Muscle of leg (tissue), 16 donors: ENCODE results near the gene DYNLT5. TPM values are rescaled to one million over a fixed set of nuclear protein-coding genes. Genes with fewer than 3 reads are reported as not detected.
"Not testable (repeated sequence)": the region's sequence is repeated elsewhere in the genome, so short reads cannot be mapped to it uniquely, and the experiment has no call there.

Experiments
- DNase-seq: peaks from one replicate; pipeline ENCODE4 v3.0.0; 2013
- H3K27ac ChIP-seq: one replicate; pipeline ENCODE4 v1.5.1; 2013; ENCODE audit warnings: mild to moderate bottlenecking, low read length, control low read depth
- H3K27me3 ChIP-seq: one replicate; pipeline ENCODE4 v1.6.1; 2013; ENCODE audit warnings: low read length; ENCODE audit not compliant: control insufficient read depth, insufficient read depth
- H3K36me3 ChIP-seq: one replicate; pipeline ENCODE4 v1.6.1; 2013; ENCODE audit warnings: low read length; ENCODE audit not compliant: control insufficient read depth, insufficient read depth
- H3K4me1 ChIP-seq: one replicate; pipeline ENCODE4 v1.6.1; 2013; ENCODE audit warnings: low read length; ENCODE audit not compliant: control insufficient read depth, insufficient read depth
- H3K4me3 ChIP-seq: one replicate; pipeline ENCODE4 v1.5.1; 2013; ENCODE audit warnings: low read length, control low read depth
- H3K9me3 ChIP-seq: replicated peaks from 2 replicates; pipeline ENCODE4 v1.6.1; 2013; ENCODE audit warnings: low read depth, low read length; ENCODE audit not compliant: control insufficient read depth
- WGBS: methylation state at CpG from one replicate; pipeline ENCODE4 v1.1.5; 2013; ENCODE audit warnings: missing lambda C conversion rate; ENCODE audit not compliant: insufficient coverage; 5-methylcytosine and 5-hydroxymethylcytosine counted together
- long read RNA-seq, 11 donors: transcript quantifications; one replicate each; lab custom pipeline, GENCODE V29; 2026
- polyA plus RNA-seq, 8 donors: library from polyadenylated mRNA; unstranded; fragments of 120-200 nt; gene quantifications; one replicate each; pipeline versions ENCODE4 v1.2.1 to v1.2.3, GENCODE V29; 2013; ENCODE audit warnings: inconsistent platforms in 1 of 8, low replicate concordance in 1 of 8; ENCODE audit not compliant: insufficient read length in 8 of 8, insufficient read depth in 1 of 8
- total RNA-seq: library from RNA; stranded (reverse); fragments of 120-200 nt; gene quantifications from one replicate; pipeline ENCODE4 v1.2.4, GENCODE V29; 2013

The DYNLT5 gene, protein sequence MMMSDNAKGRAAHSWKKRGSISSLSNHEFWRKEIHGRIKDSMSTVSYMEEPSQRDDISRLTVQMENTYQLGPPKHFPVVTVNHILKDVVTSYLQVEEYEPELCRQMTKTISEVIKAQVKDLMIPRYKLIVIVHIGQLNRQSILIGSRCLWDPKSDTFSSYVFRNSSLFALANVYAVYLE
- total RNA-seq (4.0 TPM), polyA plus RNA-seq (1 to 10 TPM; 2.0 to 6.5 (median 3.7) TPM)
- long read RNA-seq, donor 1: 0 reads
- long read RNA-seq, donor 2: 0 reads
- long read RNA-seq, donor 3, partial matches to known transcripts: 0 of 2 reads
- long read RNA-seq, donor 3, other reads (novel, unspliced or antisense): 0 of 2 reads
- long read RNA-seq, donor 4, partial matches to known transcripts: 0 of 1 reads
- long read RNA-seq, donor 4, other reads (novel, unspliced or antisense): 0 of 1 reads
- long read RNA-seq, donor 5, partial matches to known transcripts: 0 of 2 reads
- long read RNA-seq, donor 5, other reads (novel, unspliced or antisense): 0 of 2 reads
- long read RNA-seq, donor 6, partial matches to known transcripts: 0 of 1 reads
- long read RNA-seq, donor 6, other reads (novel, unspliced or antisense): 0 of 1 reads
- long read RNA-seq, donor 7, partial matches to known transcripts: 0 of 1 reads
- long read RNA-seq, donor 7, other reads (novel, unspliced or antisense): 0 of 1 reads
- long read RNA-seq, donor 8, partial matches to known transcripts: 0 of 1 reads
- long read RNA-seq, donor 8, other reads (novel, unspliced or antisense): 0 of 1 reads
- long read RNA-seq, donor 9, partial matches to known transcripts: 0 of 1 reads
- long read RNA-seq, donor 9, other reads (novel, unspliced or antisense): 0 of 1 reads
- long read RNA-seq, donor 10, partial matches to known transcripts: 0 of 2 reads
- long read RNA-seq, donor 10, other reads (novel, unspliced or antisense): 0 of 2 reads
- long read RNA-seq, donor 11, partial matches to known transcripts: 0 of 1 reads
- long read RNA-seq, donor 11, other reads (novel, unspliced or antisense): 0 of 1 reads

DNA sequence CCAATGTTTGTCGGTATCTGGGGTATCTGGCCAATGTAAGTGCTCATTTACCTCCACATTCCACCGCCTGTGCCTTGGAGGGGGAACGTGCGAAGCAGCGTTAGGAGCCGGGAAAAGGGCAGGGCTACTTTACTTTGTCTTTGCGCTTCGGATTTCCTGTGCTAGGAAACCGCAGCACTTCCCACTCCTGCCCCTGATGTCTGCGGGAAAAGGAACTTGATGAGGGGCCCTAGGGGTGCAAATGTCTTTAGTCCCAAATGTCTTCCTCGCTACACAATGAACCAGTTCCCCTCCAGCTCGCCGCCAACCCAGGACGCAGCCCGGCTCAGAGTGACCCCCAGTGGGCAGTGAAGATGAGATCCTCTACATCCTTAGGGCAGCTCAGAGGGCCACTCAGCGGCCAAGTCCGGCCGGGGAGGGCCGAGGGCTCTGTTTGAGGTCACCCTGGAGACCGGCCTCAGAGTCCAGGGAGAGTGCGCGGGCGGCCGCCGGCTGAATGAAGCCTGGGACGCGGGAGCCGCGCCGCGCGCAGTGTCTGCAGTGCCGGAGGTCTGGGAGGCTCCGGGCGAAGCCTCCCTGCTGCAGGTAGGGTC lies at the start of gene DYNLT5:
DYNLT5 (plus strand) TSS at position 460 of the 593 bp plus-strand sequence. CDS start 2,200 bp downstream, outside the sequence.
- Histone ChIP-seq H3K4me1 (peaks cover 17% of the 10 kb centered on the region), H3K9me3 (no peaks in the 10 kb centered on the region), H3K27me3 (peaks cover 14% of the 10 kb centered on the region), H3K4me3 (peak within 1 kb of the TSS; percentile 46), H3K27ac (peak within 1 kb of the TSS; percentile 59), H3K36me3 (no peaks in the 10 kb centered on the region)
- 1% methylated on average over 19 of the region's 35 CpGs for WGBS
- DNase-seq: peak; percentile 65

DNA sequence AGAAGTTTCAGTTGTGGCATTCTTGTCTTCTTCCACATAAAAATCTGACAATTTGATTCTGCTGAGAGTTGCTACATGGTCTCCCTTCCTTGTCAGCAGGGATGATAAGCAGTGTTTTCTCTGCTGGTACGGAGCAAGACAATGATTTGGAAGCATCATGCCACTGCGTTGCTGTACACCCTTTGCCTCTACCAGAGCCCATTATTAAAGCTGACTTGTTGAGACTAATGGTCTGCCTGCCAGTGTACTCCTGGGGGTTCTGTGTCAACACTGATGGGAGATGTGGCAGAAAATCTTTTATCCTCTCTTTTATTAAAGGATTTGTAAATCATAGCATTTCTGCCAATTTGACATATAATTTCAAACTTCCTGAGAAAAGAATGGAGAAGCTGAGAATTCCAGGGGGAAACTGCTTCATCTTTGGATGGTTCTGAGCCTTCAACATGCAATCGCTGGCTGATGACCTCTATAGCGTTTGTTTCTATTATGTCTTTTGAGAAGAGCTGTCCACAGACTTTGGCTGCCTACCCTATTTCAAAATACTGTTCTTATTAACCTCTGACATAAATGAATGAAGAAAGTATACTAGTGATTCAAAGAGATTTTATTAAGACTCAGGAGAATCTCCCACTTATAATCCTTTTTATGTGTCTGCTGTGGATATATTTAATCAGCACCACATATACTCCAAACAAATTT lies 47.9 kb upstream of the DYNLT5 start:
- Histone ChIP-seq H3K4me3 (no peak overlapping the region), H3K9me3 (no peaks in the 10 kb centered on the region), H3K36me3 (no peaks in the 10 kb centered on the region), H3K4me1 (no peaks in the 10 kb centered on the region), H3K27me3 (no peaks in the 10 kb centered on the region), H3K27ac (no peak overlapping the region)
- WGBS: no CpG with 5 or more reads among the region's 4 CpGs
- DNase-seq: peak; percentile 29

DNA sequence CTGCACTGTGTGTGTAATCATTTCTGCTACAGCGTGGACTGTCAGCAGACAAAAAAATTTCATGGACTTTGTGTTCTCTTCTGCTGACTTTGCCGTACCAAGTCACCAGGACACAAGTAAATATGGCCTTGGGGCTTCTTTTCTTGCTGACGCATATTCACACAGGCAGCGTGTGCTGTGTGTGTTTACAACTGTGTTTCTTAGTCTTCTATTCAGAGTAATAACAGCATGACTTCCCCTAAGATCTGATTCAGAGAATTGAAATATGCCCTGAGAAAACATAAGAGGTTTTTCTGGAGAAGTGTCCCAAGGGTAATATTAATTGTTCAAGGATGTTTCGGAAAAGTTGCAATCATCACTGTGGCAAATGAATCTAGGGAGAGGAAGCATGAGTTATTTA lies 47.1 kb upstream of the DYNLT5 start:
- DNase-seq: peak; percentile 26
- no peaks in the 10 kb centered on the region for H3K27me3 ChIP-seq
- no peaks in the 10 kb centered on the region for H3K36me3 ChIP-seq
- no peak overlapping the region for H3K27ac ChIP-seq
- no peak overlapping the region for H3K4me3 ChIP-seq
- no peaks in the 10 kb centered on the region for H3K9me3 ChIP-seq
- no peaks in the 10 kb centered on the region for H3K4me1 ChIP-seq
- WGBS: 39% methylated on average over 2 of the region's 5 CpGs

DNA sequence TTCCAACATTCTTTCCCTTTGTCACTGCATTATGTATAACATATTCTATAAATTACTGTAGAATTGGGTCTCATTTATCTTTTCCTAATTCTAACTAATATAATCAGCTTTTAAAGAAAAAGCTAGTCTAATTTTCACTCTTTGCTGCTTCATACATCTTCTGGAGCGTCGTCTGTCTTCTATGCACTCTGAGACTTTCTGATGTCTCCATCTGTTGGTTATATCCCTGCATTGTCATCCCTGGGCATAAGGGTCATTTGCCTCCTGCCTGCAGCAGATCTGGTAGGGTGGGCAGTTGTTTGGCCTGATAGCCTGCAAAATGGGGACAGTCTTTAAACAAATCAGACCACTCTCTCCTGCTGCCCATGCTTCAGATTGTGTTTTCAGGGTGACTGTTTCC lies 40.8 kb upstream of the DYNLT5 start:
- no peak overlapping the region for H3K27ac ChIP-seq
- no CpG with 5 or more reads among the region's 2 CpGs for WGBS
- no peaks in the 10 kb centered on the region for H3K27me3 ChIP-seq
- DNase-seq: no peak
- no peaks in the 10 kb centered on the region for H3K9me3 ChIP-seq
- no peak overlapping the region for H3K4me3 ChIP-seq
- no peaks in the 10 kb centered on the region for H3K36me3 ChIP-seq
- H3K4me1 ChIP-seq: no peaks in the 10 kb centered on the region

DNA sequence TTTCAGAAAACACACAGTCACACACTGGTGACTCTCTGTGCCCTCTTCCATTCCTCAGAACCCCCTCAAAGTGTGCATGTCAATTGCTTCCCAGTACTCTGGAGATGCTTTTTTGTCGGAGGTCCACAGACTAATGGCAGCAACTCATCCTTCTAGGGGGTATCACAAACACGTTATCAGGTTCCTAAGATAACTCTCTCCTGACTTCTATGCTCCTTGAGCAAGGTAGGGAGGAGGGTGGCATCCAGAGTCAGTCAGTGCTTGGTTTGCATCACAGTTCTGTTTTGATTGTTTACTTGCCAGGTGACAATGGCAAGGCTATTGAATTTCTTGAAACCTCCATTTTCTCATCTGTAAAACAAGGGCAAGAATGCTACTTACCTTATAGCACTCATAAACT lies 39.4 kb upstream of the DYNLT5 start:
- Histone ChIP-seq H3K4me3 (no peak overlapping the region), H3K4me1 (no peaks in the 10 kb centered on the region), H3K36me3 (no peaks in the 10 kb centered on the region), H3K9me3 (no peaks in the 10 kb centered on the region), H3K27me3 (no peaks in the 10 kb centered on the region), H3K27ac (no peak overlapping the region)
- no CpG with 5 or more reads among the region's 2 CpGs for WGBS
- no peak for DNase-seq

DNA sequence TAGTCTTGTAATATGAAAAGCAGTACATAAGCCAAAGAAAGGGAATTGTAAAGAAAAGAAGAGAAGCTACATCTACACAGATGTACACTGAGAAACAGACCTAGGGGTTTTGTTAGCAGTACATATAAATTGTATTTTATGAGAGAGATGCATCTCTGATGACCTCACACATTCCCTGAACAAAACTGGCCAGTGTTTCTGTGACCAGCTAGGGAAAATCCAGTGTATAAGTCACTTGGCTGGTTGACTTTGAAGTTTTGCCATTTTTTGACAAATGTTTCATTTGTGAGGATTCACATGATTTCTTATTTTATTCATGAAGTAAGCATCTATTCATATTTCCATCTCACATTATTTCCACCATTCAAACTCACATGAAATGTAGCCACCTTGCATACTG lies 28.3 kb upstream of the DYNLT5 start:
- peaks cover 2% of the 10 kb centered on the region for H3K4me1 ChIP-seq

DNA sequence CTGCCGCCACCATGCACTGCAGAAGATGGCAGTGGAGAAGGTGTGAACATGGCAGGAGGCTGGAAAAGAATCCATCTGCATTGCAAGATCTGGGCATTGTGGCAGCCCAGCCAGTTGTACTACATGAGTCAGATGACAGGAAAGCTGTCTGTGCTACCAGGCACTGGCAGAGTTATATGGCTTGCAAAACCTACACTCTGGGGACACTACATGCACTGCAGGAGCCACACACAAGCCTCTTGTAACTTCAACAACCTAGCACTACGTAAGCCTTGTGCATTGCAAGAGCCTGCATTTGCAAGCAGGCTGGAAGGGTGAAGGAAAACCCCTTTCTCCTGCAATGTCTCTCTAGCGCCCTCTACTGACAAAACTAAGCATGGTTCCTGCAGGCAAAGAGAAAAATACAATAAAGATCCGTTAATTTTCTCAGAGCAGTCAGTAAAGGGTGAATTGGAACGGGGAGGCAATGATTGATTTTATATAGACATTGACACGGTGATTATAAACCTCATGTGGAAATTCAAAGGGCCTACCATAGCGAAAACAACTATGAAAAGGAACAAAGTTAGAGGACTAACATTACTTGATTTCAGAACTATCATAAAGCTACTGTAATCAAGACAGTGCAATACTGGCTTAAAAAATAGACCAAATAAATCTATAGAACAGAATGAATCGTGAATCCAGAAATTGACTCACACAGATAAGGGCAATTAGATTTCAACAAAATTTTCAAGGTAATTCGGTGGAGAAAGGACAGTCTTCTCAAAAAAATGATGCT lies 26.2 kb upstream of the DYNLT5 start:
- Histone ChIP-seq H3K4me3 (no peak overlapping the region), H3K27ac (no peak overlapping the region), H3K36me3 (no peaks in the 10 kb centered on the region), H3K27me3 (no peaks in the 10 kb centered on the region), H3K4me1 (peaks cover 2% of the 10 kb centered on the region), H3K9me3 (no peaks in the 10 kb centered on the region)
- WGBS: 60% methylated on average over 2 of the region's 9 CpGs
- peak; percentile 69 for DNase-seq

More for the DNA sequence above, 28.3 kb upstream of the DYNLT5 start:
- Histone ChIP-seq H3K4me3 (no peak overlapping the region), H3K36me3 (no peaks in the 10 kb centered on the region), H3K27me3 (no peaks in the 10 kb centered on the region), H3K27ac (no peak overlapping the region), H3K9me3 (no peaks in the 10 kb centered on the region)
- peak; percentile 50 for DNase-seq

DNA sequence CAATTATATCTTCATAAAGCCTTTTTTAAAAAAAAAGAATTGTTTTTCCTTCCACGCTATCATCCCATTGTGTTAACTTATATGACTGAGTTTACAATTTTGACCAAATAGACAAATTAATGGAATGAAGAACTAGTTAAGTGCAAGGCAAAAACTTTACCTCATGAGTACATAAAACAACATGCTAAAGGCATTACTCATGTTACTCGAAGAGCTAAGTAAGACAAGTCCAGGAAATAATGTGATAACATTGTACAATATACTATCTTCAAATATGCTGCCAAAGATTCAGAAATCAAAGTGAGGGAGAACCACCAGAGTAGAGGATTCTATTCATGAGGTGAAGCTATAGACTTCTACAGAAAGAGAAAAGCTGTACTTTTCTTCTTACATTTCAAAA lies 24.2 kb upstream of the DYNLT5 start:
- no peaks in the 10 kb centered on the region for H3K9me3 ChIP-seq

DNA sequence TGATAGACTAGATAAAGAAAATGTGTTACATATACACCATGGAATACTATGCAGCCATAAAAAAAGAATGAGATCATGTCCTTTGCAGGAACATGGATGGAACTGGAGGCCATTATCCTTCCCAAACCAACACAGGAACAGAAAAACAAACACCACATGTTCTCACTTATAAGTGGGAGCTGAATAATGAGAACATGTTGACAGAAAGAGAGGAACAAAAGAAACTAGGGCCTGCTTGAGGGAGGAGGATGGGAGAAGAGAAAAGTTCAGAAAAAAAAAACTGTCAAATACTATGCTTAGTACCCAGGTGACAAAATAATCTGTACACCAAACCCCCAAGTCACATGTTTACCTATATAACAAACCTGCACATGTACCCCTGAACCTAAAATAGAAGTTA lies 23.5 kb upstream of the DYNLT5 start:
- not testable (repeated sequence) for DNase-seq

More for the DNA sequence above, 24.2 kb upstream of the DYNLT5 start:
- peaks cover 2% of the 10 kb centered on the region for H3K4me1 ChIP-seq
- no peak overlapping the region for H3K27ac ChIP-seq
- H3K27me3 ChIP-seq: no peaks in the 10 kb centered on the region
- no peaks in the 10 kb centered on the region for H3K36me3 ChIP-seq
- H3K4me3 ChIP-seq: no peak overlapping the region
- WGBS: no CpG with 5 or more reads among the region's 2 CpGs
- no peak for DNase-seq

More for the DNA sequence above, 23.5 kb upstream of the DYNLT5 start:
- H3K9me3 ChIP-seq, H3K27me3 ChIP-seq, H3K27ac ChIP-seq, H3K4me3 ChIP-seq, H3K36me3 ChIP-seq, H3K4me1 ChIP-seq: not testable (repeated sequence)
